ENCODE data around the gene DCLK1. TPM values are rescaled to one million over a fixed set of nuclear protein-coding genes. Genes with fewer than 3 reads are reported as not detected.

The DCLK1 gene
- total RNA-seq, 1 donor from 2014 or later: 9.1 TPM

DNA sequence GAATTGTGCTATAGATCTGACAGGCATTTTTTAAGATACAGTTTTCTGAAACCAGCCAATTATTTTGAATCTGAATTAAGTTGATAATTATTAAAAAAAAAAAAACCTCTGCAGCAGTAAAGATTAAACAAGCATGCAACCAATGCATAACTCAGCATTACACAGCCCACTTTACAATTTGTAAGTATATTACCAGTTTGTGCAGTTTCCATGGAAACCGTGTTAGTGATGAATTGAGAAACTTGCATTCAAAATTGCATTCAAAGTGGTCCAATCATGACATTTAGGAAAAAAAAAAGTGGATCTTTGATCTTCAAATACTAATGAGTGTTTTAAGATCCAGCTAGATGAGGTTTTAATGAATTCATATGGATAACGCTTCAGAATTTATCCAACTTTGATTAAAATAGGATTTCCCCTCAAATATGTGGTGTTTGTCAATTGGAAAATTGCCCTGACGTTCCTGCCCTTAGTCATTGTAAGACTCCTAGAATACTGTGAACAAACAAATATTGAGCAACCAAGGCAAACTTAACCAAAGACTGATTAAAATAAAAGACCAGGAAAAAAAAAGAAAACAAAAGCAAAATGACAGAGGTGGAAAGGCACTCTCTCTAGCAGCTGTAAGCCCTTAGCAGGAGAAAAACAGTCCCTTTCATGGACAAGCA is 339.9 kb downstream of the DCLK1 start:
- TF ChIP-seq, protein P1, sequence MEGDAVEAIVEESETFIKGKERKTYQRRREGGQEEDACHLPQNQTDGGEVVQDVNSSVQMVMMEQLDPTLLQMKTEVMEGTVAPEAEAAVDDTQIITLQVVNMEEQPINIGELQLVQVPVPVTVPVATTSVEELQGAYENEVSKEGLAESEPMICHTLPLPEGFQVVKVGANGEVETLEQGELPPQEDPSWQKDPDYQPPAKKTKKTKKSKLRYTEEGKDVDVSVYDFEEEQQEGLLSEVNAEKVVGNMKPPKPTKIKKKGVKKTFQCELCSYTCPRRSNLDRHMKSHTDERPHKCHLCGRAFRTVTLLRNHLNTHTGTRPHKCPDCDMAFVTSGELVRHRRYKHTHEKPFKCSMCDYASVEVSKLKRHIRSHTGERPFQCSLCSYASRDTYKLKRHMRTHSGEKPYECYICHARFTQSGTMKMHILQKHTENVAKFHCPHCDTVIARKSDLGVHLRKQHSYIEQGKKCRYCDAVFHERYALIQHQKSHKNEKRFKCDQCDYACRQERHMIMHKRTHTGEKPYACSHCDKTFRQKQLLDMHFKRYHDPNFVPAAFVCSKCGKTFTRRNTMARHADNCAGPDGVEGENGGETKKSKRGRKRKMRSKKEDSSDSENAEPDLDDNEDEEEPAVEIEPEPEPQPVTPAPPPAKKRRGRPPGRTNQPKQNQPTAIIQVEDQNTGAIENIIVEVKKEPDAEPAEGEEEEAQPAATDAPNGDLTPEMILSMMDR (IDR thresholded peaks at IDR 0.05): no peak
- H3K4me3 Mint-ChIP-seq (ENCODE audit: unreplicated experiment): no peak overlapping the region
- H3K27me3 Mint-ChIP-seq (ENCODE audit: unreplicated experiment): no peaks in the 10 kb centered on the region
- peaks cover 12% of the 10 kb centered on the region for H3K4me1 Mint-ChIP-seq (ENCODE audit: unreplicated experiment)
- DNase-seq (ENCODE audit: extremely low spot score, unreplicated experiment): no peak
- no peaks in the 10 kb centered on the region for H3K9me3 Mint-ChIP-seq (ENCODE audit: unreplicated experiment)
- no peak overlapping the region for H3K27ac Mint-ChIP-seq (ENCODE audit: unreplicated experiment)
- H3K36me3 Mint-ChIP-seq (ENCODE audit: unreplicated experiment): no peaks in the 10 kb centered on the region

DNA sequence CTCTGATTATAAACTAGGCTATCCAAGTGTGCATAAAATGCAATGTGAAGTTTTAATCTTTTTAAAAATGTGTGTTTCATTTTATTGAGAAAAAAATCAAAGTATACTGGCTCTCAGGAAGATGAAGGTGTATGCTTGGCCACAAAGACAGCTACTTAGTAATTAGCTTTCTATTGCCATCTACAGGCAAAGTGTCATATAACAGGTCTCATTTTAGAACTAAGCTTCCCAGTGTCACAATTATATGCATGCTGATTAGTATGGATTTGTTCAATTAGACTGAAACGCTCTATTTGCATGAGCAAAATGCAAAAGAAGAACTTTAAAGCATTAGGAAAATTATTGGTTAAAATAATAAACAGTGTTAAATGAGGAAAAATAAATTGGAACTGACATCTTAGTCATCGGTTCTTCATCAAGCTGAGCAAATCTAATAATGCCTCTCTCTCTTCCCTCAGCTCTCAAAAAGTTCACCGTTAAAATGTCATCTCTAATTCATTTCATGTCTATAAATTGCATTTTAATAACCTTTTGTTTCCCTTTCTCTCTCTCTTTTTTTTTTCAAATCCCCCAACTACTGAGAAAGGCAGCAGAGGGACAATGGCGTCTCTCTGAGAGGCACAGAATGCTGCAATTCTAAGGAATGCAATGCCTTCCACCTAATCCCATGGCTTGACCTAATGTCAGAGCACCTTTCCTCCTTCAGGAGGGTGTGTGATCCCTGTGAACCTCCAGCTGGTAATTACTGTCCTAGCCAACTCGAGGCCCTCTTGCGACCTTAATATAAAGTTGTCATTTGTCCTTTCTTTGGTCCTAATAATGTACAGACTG is 341.6 kb downstream of the DCLK1 start:
- H3K4me3 Mint-ChIP-seq (ENCODE audit: unreplicated experiment): no peak overlapping the region
- H3K9me3 Mint-ChIP-seq (ENCODE audit: unreplicated experiment): no peaks in the 10 kb centered on the region
- TF ChIP-seq, protein P1 (IDR thresholded peaks at IDR 0.05): peak; percentile 75
- H3K27me3 Mint-ChIP-seq (ENCODE audit: unreplicated experiment): no peaks in the 10 kb centered on the region
- H3K27ac Mint-ChIP-seq (ENCODE audit: unreplicated experiment): no peak overlapping the region
- H3K4me1 Mint-ChIP-seq (ENCODE audit: unreplicated experiment): peaks cover 12% of the 10 kb centered on the region
- no peak for DNase-seq (ENCODE audit: extremely low spot score, unreplicated experiment)
- H3K36me3 Mint-ChIP-seq (ENCODE audit: unreplicated experiment): no peaks in the 10 kb centered on the region

DNA sequence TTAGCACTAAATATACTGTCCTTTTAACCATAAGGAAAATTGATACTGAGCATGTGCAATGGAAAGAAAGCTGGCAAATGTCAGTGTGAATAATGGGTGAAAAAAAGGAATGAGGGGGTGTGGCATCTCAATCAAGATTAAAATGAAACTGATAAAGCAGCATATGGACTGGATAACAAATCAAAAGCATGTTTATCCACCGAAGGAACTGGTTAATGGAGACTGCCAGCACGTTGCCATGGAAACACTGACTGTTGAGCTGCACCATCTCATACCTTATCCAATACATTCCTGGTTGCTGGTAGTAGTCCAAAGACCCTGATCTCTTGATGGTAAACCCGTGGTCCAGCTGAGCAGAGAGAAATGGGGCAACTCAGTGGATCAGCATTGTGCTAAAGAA is 343.2 kb downstream of the DCLK1 start:
- no peaks in the 10 kb centered on the region for H3K27me3 Mint-ChIP-seq (ENCODE audit: unreplicated experiment)
- no peak overlapping the region for H3K27ac Mint-ChIP-seq (ENCODE audit: unreplicated experiment)
- no peak for DNase-seq (ENCODE audit: extremely low spot score, unreplicated experiment)
- H3K4me3 Mint-ChIP-seq (ENCODE audit: unreplicated experiment): no peak overlapping the region
- peaks cover 16% of the 10 kb centered on the region for H3K4me1 Mint-ChIP-seq (ENCODE audit: unreplicated experiment)
- TF ChIP-seq, protein P1 (IDR thresholded peaks at IDR 0.05): no peak
- no peaks in the 10 kb centered on the region for H3K36me3 Mint-ChIP-seq (ENCODE audit: unreplicated experiment)
- H3K9me3 Mint-ChIP-seq (ENCODE audit: unreplicated experiment): no peaks in the 10 kb centered on the region

DNA sequence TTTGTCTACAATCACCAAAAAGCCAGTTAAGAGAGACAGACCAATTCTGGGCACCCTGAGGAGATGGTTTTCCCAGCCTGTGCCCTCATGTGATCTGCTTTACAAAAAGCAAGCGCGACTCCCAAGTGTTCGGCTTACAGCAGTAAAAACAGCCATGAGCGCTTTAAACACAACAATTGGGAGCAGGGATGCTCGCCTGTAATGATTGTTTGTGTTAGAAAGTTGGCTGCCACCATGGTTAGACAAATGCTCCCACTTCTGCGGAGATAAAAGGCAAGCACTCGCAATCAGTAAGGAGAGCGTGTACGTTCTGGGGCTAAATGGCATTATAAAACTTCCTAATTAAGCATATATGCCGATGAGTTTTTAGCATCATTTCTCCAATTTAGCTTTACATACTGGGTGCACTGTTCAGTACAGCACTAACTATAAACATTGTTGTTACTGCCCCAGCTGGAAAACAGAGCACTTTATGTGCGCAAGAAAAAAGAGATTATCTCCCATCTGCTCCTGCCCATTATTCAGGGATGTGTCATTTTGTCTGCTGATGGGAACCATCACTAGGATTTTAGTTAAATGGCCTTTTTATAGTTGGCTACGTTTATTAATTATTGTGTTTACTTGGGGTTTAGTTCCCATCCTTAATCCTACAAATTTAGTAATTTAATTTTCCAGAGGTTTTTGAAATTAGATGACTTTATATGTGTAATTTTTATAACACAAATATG is 345.4 kb downstream of the DCLK1 start:
- TF ChIP-seq, protein P1 (IDR thresholded peaks at IDR 0.05): no peak
- Mint-ChIP-seq H3K4me1 (ENCODE audit: unreplicated experiment) (peaks cover 6% of the 10 kb centered on the region), H3K4me3 (ENCODE audit: unreplicated experiment) (no peak overlapping the region), H3K27me3 (ENCODE audit: unreplicated experiment) (no peaks in the 10 kb centered on the region), H3K9me3 (ENCODE audit: unreplicated experiment) (no peaks in the 10 kb centered on the region), H3K27ac (ENCODE audit: unreplicated experiment) (no peak overlapping the region), H3K36me3 (ENCODE audit: unreplicated experiment) (no peaks in the 10 kb centered on the region)
- no peak for DNase-seq (ENCODE audit: extremely low spot score, unreplicated experiment)
